H1 (cell line): ENCODE data around the gene QPCT. TPM values are rescaled to one million over a fixed set of nuclear protein-coding genes. Genes with fewer than 3 reads are reported as not detected.

ENCODE experiments used
- CTCF ChIA-PET: fragments of 300-600 bp; sonication (Branson Sonifier 250); formaldehyde crosslinking; loops from one replicate; lab custom pipeline; 2021; ENCODE audit not compliant: partially characterized antibody; lab: Charles Lee
- POLR2A ChIA-PET: fragments of 300-600 bp; sonication (Branson Sonifier 250); formaldehyde crosslinking; loops from one replicate; lab custom pipeline; 2021; ENCODE audit warnings: inconsistent platforms; ENCODE audit not compliant: partially characterized antibody; lab: Charles Lee
- DNase-seq, 2 experiments: peaks; one replicate each; pipeline versions ENCODE4 v3.0.0 to v3.0.0-alpha.2; 2010 to 2022; ENCODE audit warnings: low spot score in 2 of 2, low read depth in 1 of 2, mixed read lengths in 1 of 2
- FAIRE-seq: peaks from 2 replicates; lab custom pipeline; 2011; peaks lifted over from hg19 to GRCh38; lab: Jason Lieb, UNC
- H2AFZ ChIP-seq: 2 replicates; pipeline ENCODE4 v1.8.1; 2012; ENCODE audit warnings: low read length, inconsistent platforms
- H2AK5ac ChIP-seq: 2 replicates; pipeline ENCODE4 v1.6.1; 2013; ENCODE audit warnings: low read depth, low read length
- H2BK120ac ChIP-seq: replicated peaks from 2 replicates; pipeline ENCODE3; 2013; ENCODE audit warnings: low read depth, low read length, inconsistent platforms
- H2BK12ac ChIP-seq: 2 replicates; pipeline ENCODE4 v1.6.1; 2013; ENCODE audit warnings: low read depth, low read length
- H2BK15ac ChIP-seq: 2 replicates; pipeline ENCODE4 v1.6.1; 2013; ENCODE audit warnings: low read length
- H2BK20ac ChIP-seq: 2 replicates; pipeline ENCODE4 v1.6.1; 2013; ENCODE audit warnings: low read length
- H2BK5ac ChIP-seq: 2 replicates; pipeline ENCODE4 v1.6.1; 2013; ENCODE audit warnings: low read depth, low read length
- H3K14ac ChIP-seq: 2 replicates; pipeline ENCODE4 v1.6.1; 2013; ENCODE audit warnings: inconsistent platforms; ENCODE audit not compliant: insufficient read length
- H3K18ac ChIP-seq: 2 replicates; pipeline ENCODE4 v1.6.1; 2013; ENCODE audit warnings: low read length; ENCODE audit errors: extremely low read depth
- H3K23ac ChIP-seq: 2 replicates; pipeline ENCODE4 v1.6.1; 2013; ENCODE audit warnings: inconsistent platforms; ENCODE audit not compliant: insufficient read length
- H3K23me2 ChIP-seq: 2 replicates; pipeline ENCODE4 v1.6.1; 2013; ENCODE audit warnings: low read depth, low read length
- H3K27ac ChIP-seq: 2 replicates; pipeline ENCODE4 v1.6.1; 2011; ENCODE audit warnings: low read depth, low read length, inconsistent platforms
- H3K27me3 ChIP-seq, 4 experiments: replicated peaks in 1 of 4; 1 replicate in 1 of 4; 2 replicates in 3 of 4; pipeline versions ENCODE4 v1.6.1 to v1.8.1; 2011 to 2013; ENCODE audit warnings: low read length in 3 of 4, mild to moderate bottlenecking in 3 of 4, inconsistent platforms in 2 of 4, mixed read lengths in 2 of 4, moderate library complexity in 1 of 4; ENCODE audit not compliant: control insufficient read depth in 3 of 4, insufficient read depth in 3 of 4; ENCODE audit errors: extremely low read depth in 1 of 4
- H3K36me3 ChIP-seq, 4 experiments: 2 replicates each; pipeline versions ENCODE4 v1.6.1 to v1.8.1; 2011 to 2013; ENCODE audit warnings: mild to moderate bottlenecking in 4 of 4, low read length in 3 of 4, moderate library complexity in 2 of 4, control low read depth in 1 of 4, inconsistent platforms in 1 of 4; ENCODE audit not compliant: insufficient read depth in 4 of 4, control insufficient read depth in 2 of 4
- H3K4ac ChIP-seq: replicated peaks from 2 replicates; pipeline ENCODE3; 2013; ENCODE audit warnings: low read length, low read depth, mixed read lengths, inconsistent platforms; ENCODE audit not compliant: insufficient read length
- H3K4me1 ChIP-seq, 4 experiments: replicated peaks in 1 of 4; 1 replicate in 1 of 4; 2 replicates in 3 of 4; pipeline versions ENCODE4 v1.6.1 to v1.8.1; 2011 to 2013; ENCODE audit warnings: low read length in 3 of 4, inconsistent platforms in 2 of 4, mixed read lengths in 1 of 4; ENCODE audit not compliant: insufficient read depth in 4 of 4, control insufficient read depth in 3 of 4
- H3K4me2 ChIP-seq, 2 experiments: 2 replicates each; pipeline versions ENCODE4 v1.6.1 to v1.8.1; 2011 to 2013; ENCODE audit warnings: low read depth in 2 of 2, low read length in 2 of 2, control low read depth in 1 of 2, inconsistent platforms in 1 of 2, mild to moderate bottlenecking in 1 of 2; ENCODE audit not compliant: insufficient read depth in 1 of 2
- H3K4me3 ChIP-seq, 4 experiments: fragments of 200-600, 300-600 bp in 1 of 4; sonication (generic), shearing (Covaris generic), sonication (Bioruptor Twin) in 1 of 4; 2 replicates each; pipeline versions ENCODE4 v1.5.1 to v1.8.1; 2011 to 2016; ENCODE audit warnings: low read length in 4 of 4, low read depth in 3 of 4, control low read depth in 2 of 4, inconsistent platforms in 2 of 4, mild to moderate bottlenecking in 2 of 4, mixed read lengths in 1 of 4, moderate library complexity in 1 of 4; ENCODE audit not compliant: insufficient read depth in 2 of 4; ENCODE audit errors: extremely low read depth in 1 of 4
- H3K56ac ChIP-seq: replicated peaks from 2 replicates; pipeline ENCODE3; 2013; ENCODE audit warnings: low read depth, mild to moderate bottlenecking, mixed read lengths, low read length, inconsistent platforms; ENCODE audit not compliant: insufficient read length
- H3K79me1 ChIP-seq: 2 replicates; pipeline ENCODE4 v1.6.1; 2013; ENCODE audit warnings: low read depth, low read length, control low read depth
- H3K79me2 ChIP-seq, 2 experiments: 2 replicates each; pipeline versions ENCODE4 v1.6.1 to v1.8.1; 2012 to 2013; ENCODE audit warnings: low read length in 2 of 2, mild to moderate bottlenecking in 2 of 2, inconsistent platforms in 1 of 2; ENCODE audit not compliant: insufficient read depth in 2 of 2, control insufficient read depth in 1 of 2
- H3K9ac ChIP-seq, 4 experiments: replicated peaks in 1 of 4; 1 replicate in 1 of 4; 2 replicates in 3 of 4; pipeline versions ENCODE4 v1.6.1 to v1.8.1; 2011 to 2013; ENCODE audit warnings: low read depth in 3 of 4, low read length in 3 of 4, control low read depth in 2 of 4, mild to moderate bottlenecking in 2 of 4, moderate library complexity in 2 of 4, inconsistent platforms in 1 of 4; ENCODE audit errors: extremely low read depth in 1 of 4
- H3K9me3 ChIP-seq, 2 experiments: 2 replicates each; pipeline versions ENCODE4 v1.6.1 to v1.8.1; 2012 to 2013; ENCODE audit warnings: mild to moderate bottlenecking in 2 of 2, moderate library complexity in 2 of 2, control low read depth in 1 of 2, inconsistent platforms in 1 of 2, low read depth in 1 of 2, low read length in 1 of 2, mixed read lengths in 1 of 2; ENCODE audit not compliant: insufficient read depth in 2 of 2
- H4K20me1 ChIP-seq, 2 experiments: replicated peaks in 1 of 2; 2 replicates each; pipeline versions ENCODE3 to v1.8.1; 2011 to 2013; ENCODE audit warnings: inconsistent platforms in 2 of 2, low read length in 2 of 2, mild to moderate bottlenecking in 1 of 2; ENCODE audit not compliant: insufficient read depth in 2 of 2, control insufficient read depth in 1 of 2
- H4K5ac ChIP-seq: 2 replicates; pipeline ENCODE4 v1.6.1; 2013; ENCODE audit warnings: low read length, low read depth, mixed read lengths, inconsistent platforms; ENCODE audit not compliant: insufficient read length
- H4K8ac ChIP-seq: 2 replicates; pipeline ENCODE4 v1.8.0; 2013; ENCODE audit warnings: mild to moderate bottlenecking, moderate library complexity, low read length, inconsistent platforms; ENCODE audit not compliant: insufficient read depth; ENCODE audit errors: extremely low read depth
- H4K91ac ChIP-seq: replicated peaks from 2 replicates; pipeline ENCODE3; 2013; ENCODE audit warnings: low read length, mixed read lengths, inconsistent platforms; ENCODE audit not compliant: insufficient read length
- ATF3 ChIP-seq: IDR thresholded peaks from 2 replicates; pipeline ENCODE4 v1.6.1; 2011; ENCODE audit warnings: low read depth, mild to moderate bottlenecking, low read length; ENCODE audit not compliant: insufficient read depth
- HDAC2 ChIP-seq, 2 experiments: fragments of 300-600 bp in 1 of 2; sonication (generic) in 1 of 2; IDR thresholded peaks; 2 replicates each; pipeline ENCODE4 v1.6.1; 2011 to 2012; ENCODE audit warnings: low read depth in 2 of 2, low read length in 2 of 2, mild to moderate bottlenecking in 2 of 2, moderate library complexity in 2 of 2, borderline replicate concordance in 1 of 2, inconsistent platforms in 1 of 2
- RNF2 ChIP-seq: fragments of 200-900, 300-1000 bp; sonication (generic); IDR thresholded peaks from 2 replicates; pipeline ENCODE4 v1.7.1; 2016; ENCODE audit warnings: borderline replicate concordance, low read depth, mild to moderate bottlenecking, antibody characterized with exemption, low read length; ENCODE audit not compliant: poor library complexity, severe bottlenecking; ENCODE audit errors: missing control alignments
- WGBS, 2 experiments: shearing (Covaris generic) in 1 of 2; methylation state at CpG; one replicate each; pipeline versions ENCODE4 v1.1.6 to v1.1.7; 2013 to 2015; ENCODE audit warnings: low lambda C conversion rate in 2 of 2, mixed read lengths in 2 of 2, inconsistent platforms in 1 of 2, low coverage in 1 of 2, missing lambda C conversion rate in 1 of 2; ENCODE audit not compliant: insufficient replicate concordance in 2 of 2, insufficient coverage in 1 of 2, insufficient read length in 1 of 2; ENCODE audit errors: extremely low coverage in 1 of 2, missing lambda C conversion rate in 1 of 2; 5-methylcytosine and 5-hydroxymethylcytosine counted together
- polyA plus RNA-seq, 7 experiments: library from polyadenylated mRNA; depleted of rRNA in 3 of 7; stranded (reverse) in 5 of 7; unstranded in 2 of 7; fragments of >200 nt in 5 of 7; fragments of 200-250 nt in 2 of 7; gene quantifications; 1 replicate in 5 of 7; 2 replicates in 1 of 7; 4 replicates in 1 of 7; pipeline versions ENCODE4 v1.2.1 to v1.2.3, GENCODE V29; 2011 to 2013; ENCODE audit warnings: missing spikeins in 2 of 7, mixed read lengths in 2 of 7
- total RNA-seq: library from RNA; stranded (reverse); fragmentation: NEBNext Ultra II Directional; extraction: Animal tissue kit (Norgen Biotek cat#: 25700); gene quantifications from 2 replicates; pipeline ENCODE4 v1.2.1, GENCODE V29; 2021

Gene QPCT
- total and polyA plus RNA-seq, 2 of the 8 experiments (the other 6 are each of a cell fraction or from before 2014, with no cell fraction given), result 4.0 to 4.3 TPM

- H2BK20ac ChIP-seq, result no peak overlapping the region
- CTCF ChIA-PET, result interaction anchor here (0.6 to 1.8 kb wide), 7 partner anchors 11 to 1376 kb away, joined by 3 to 6 read pairs (median 4); no protein-coding TSS in a partner anchor
- DNase-seq, result no peak
Observed at GRCh38 chr2:37350034-37350433, 5.6 kb downstream of the QPCT start.

More at GRCh38 chr2:37350034-37350433, 5.6 kb downstream of the QPCT start:
- no peak for TF ChIP-seq RNF2
- TF ChIP-seq ATF3, result no peak
- no peak for TF ChIP-seq HDAC2 (IDR thresholded peaks at IDR 0.05; ENCODE audit: borderline replicate concordance in 1 of 2, low read depth in 2 of 2, low read length in 2 of 2)
- Histone ChIP-seq H3K4me1 (peaks cover 2 to 14% (median 12%) of the 10 kb centered on the region in 4 experiments; a peak in 4 of 7 replicates), H4K91ac (no peak overlapping the region), H2BK12ac (peak overlapping the region; percentile 41; the same call in 1 of the 2 replicates), H4K5ac (no peak overlapping the region), H3K23me2 (no peaks in the 10 kb centered on the region; the same call in 1 of the 2 replicates), H3K4me3 (no peak overlapping the region), H4K8ac (no peak overlapping the region), H4K20me1 (no peaks in the 10 kb centered on the region), H3K9ac (no peak overlapping the region), H2BK120ac (no peak overlapping the region), H3K79me2 (no peaks in the 10 kb centered on the region), H2AFZ (peak overlapping the region; percentile 63), H2BK15ac (no peak overlapping the region), H3K56ac (no peak overlapping the region), H3K27ac (0 out of 2 replicates have a peak overlapping the region, but pooled peaks have one; percentile 38), H2AK5ac (no peak overlapping the region), H3K14ac (no peak overlapping the region), H3K4me2 (no peak overlapping the region), H2BK5ac (0 out of 2 replicates have a peak overlapping the region, but pooled peaks have one; percentile 22), H3K4ac (no peak overlapping the region), H3K23ac (no peak overlapping the region), H3K27me3 (peaks cover 0 to under 1% (median 0%) of the 10 kb centered on the region in 4 experiments; a peak in 1 of 7 replicates), H3K9me3 (no peaks in the 10 kb centered on the region), H3K79me1 (no peaks in the 10 kb centered on the region), H3K36me3 (no peaks in the 10 kb centered on the region), H3K18ac (no peak overlapping the region)
- no peak for FAIRE-seq
- POLR2A ChIA-PET, result interaction anchor here (0.7 kb wide), 1 partner anchor 193 kb away, joined by 3 read pairs; the partner anchor contains the start of gene EIF2AK2
- WGBS, 2 experiments, result 82% methylated on average over 3 of the region's 3 CpGs; no CpG with 5 or more reads in 1 of the 2 experiments
